HEK293 (cell line): ENCODE measurements around the gene HNRNPA2B1.

ENCODE experiments used
- CTCF ChIA-PET: fragments of 350-600 bp; formaldehyde crosslinking; extraction: SDS; loops from one replicate; lab custom pipeline; 2021; ENCODE audit warnings: antibody characterized with exemption; lab: Yijun Ruan, JAX
- POLR2A ChIA-PET: fragments of 300-600 bp; formaldehyde crosslinking; extraction: SDS; loops from one replicate; lab custom pipeline; 2020; ENCODE audit warnings: antibody characterized with exemption, inconsistent platforms; lab: Yijun Ruan, JAX
- H3K27ac ChIP-seq: fragments of 200-500 bp; sonication (Bioruptor generic); 2 replicates; pipeline ENCODE4 v1.5.1; 2014; ENCODE audit warnings: low read depth, low read length, control low read depth, inconsistent platforms; ENCODE audit errors: extremely low read depth
- H3K36me3 ChIP-seq, 2 experiments: fragments of 200-500 bp in 1 of 2; sonication (Bioruptor generic) in 1 of 2; 1 replicate in 1 of 2; 2 replicates in 1 of 2; pipeline ENCODE4 v1.5.1; 2014 to 2017; ENCODE audit warnings: inconsistent platforms in 2 of 2, low read length in 2 of 2; ENCODE audit not compliant: control insufficient read depth in 2 of 2, insufficient read depth in 1 of 2
- H3K4me1 ChIP-seq: fragments of 200-500 bp; sonication (Bioruptor generic); 2 replicates; pipeline ENCODE4 v1.5.1; 2014; ENCODE audit warnings: mild to moderate bottlenecking, low read length, inconsistent platforms; ENCODE audit not compliant: control insufficient read depth, insufficient read depth
- H3K4me3 ChIP-seq: 2 replicates; pipeline ENCODE4 v1.5.1; 2011; ENCODE audit warnings: low read depth, mild to moderate bottlenecking, control low read depth, low read length, moderate library complexity
- H3K9me3 ChIP-seq: fragments of 200-500 bp; sonication (Bioruptor generic); 2 replicates; pipeline ENCODE4 v1.5.1; 2014; ENCODE audit warnings: low read depth, low read length, inconsistent platforms; ENCODE audit not compliant: control insufficient read depth, insufficient read depth
- BCL11B ChIP-seq: fragments of 450-650 bp; formaldehyde crosslinking; IDR thresholded peaks from 2 replicates; pipeline ENCODE4 v1.5.1; 2016; ENCODE audit warnings: low read depth, missing biosample characterization, missing genetic modification characterization
- EGR2 ChIP-seq: fragments of 450-650 bp; formaldehyde crosslinking; IDR thresholded peaks from 2 replicates; pipeline ENCODE4 v1.5.1; 2016; ENCODE audit warnings: low read depth, missing biosample characterization, missing genetic modification characterization
- GLIS1 ChIP-seq: fragments of 450-650 bp; formaldehyde crosslinking; IDR thresholded peaks from 2 replicates; pipeline ENCODE4 v1.5.1; 2016; ENCODE audit warnings: missing biosample characterization, missing genetic modification characterization
- HOXA7 ChIP-seq: sonication (generic); formaldehyde crosslinking; IDR thresholded peaks from 2 replicates; pipeline ENCODE4 v1.8.1; 2022; ENCODE audit warnings: missing genetic modification reagents, borderline replicate concordance
- IKZF3 ChIP-seq: fragments of 450-650 bp; IDR thresholded peaks from 2 replicates; pipeline ENCODE4 v1.5.0; 2018; ENCODE audit warnings: missing biosample characterization, mild to moderate bottlenecking, missing genetic modification characterization, moderate library complexity
- PBX3 ChIP-seq: sonication (generic); formaldehyde crosslinking; IDR thresholded peaks from 2 replicates; pipeline ENCODE4 v1.8.1; 2022; ENCODE audit warnings: mild to moderate bottlenecking, moderate library complexity, missing genetic modification reagents
- PRDM4 ChIP-seq: fragments of 450-650 bp; formaldehyde crosslinking; IDR thresholded peaks from 2 replicates; pipeline ENCODE4 v1.5.1; 2017; ENCODE audit warnings: missing biosample characterization, missing genetic modification characterization
- SP2 ChIP-seq: fragments of 450-650 bp; formaldehyde crosslinking; IDR thresholded peaks from 2 replicates; pipeline ENCODE4 v1.5.1; 2016; ENCODE audit warnings: missing biosample characterization, missing genetic modification characterization
- TSHZ1 ChIP-seq: fragments of 450-650 bp; formaldehyde crosslinking; IDR thresholded peaks from 2 replicates; pipeline ENCODE4 v1.5.1; 2016; ENCODE audit warnings: missing biosample characterization, missing genetic modification characterization, borderline replicate concordance
- YY1 ChIP-seq: fragments of 450-650 bp; formaldehyde crosslinking; IDR thresholded peaks from 2 replicates; pipeline ENCODE4 v1.5.1; 2018; ENCODE audit warnings: missing biosample characterization, missing genetic modification characterization
- ZBTB1 ChIP-seq: fragments of 450-650 bp; formaldehyde crosslinking; IDR thresholded peaks from 2 replicates; pipeline ENCODE4 v1.5.1; 2016; ENCODE audit warnings: missing biosample characterization, missing genetic modification characterization
- ZBTB20 ChIP-seq: fragments of 450-650 bp; formaldehyde crosslinking; IDR thresholded peaks from 2 replicates; pipeline ENCODE4 v1.5.1; 2016; ENCODE audit warnings: missing biosample characterization, missing genetic modification characterization
- ZBTB26 ChIP-seq: fragments of 450-650 bp; formaldehyde crosslinking; optimal IDR thresholded peaks from 2 replicates; pipeline ENCODE3; 2016; ENCODE audit warnings: missing biosample characterization, mild to moderate bottlenecking, missing genetic modification characterization
- ZBTB6 ChIP-seq: fragments of 450-650 bp; formaldehyde crosslinking; IDR thresholded peaks from 2 replicates; pipeline ENCODE4 v1.5.1; 2017; ENCODE audit warnings: missing biosample characterization, missing genetic modification characterization
- ZBTB8A ChIP-seq: fragments of 450-650 bp; formaldehyde crosslinking; IDR thresholded peaks from 2 replicates; pipeline ENCODE4 v1.5.1; 2016; ENCODE audit warnings: missing biosample characterization, missing genetic modification characterization
- ZFP37 ChIP-seq: fragments of 450-650 bp; formaldehyde crosslinking; IDR thresholded peaks from 2 replicates; pipeline ENCODE4 v1.5.1; 2016; ENCODE audit warnings: missing biosample characterization, missing genetic modification characterization
- ZNF280C ChIP-seq: fragments of 450-650 bp; formaldehyde crosslinking; IDR thresholded peaks from 2 replicates; pipeline ENCODE4 v1.5.1; 2016; ENCODE audit warnings: missing biosample characterization, missing genetic modification characterization
- ZNF335 ChIP-seq: fragments of 450-650 bp; formaldehyde crosslinking; conservative IDR thresholded peaks from 2 replicates; pipeline ENCODE4 v1.5.1; 2016; ENCODE audit warnings: missing biosample characterization, missing genetic modification characterization
- ZNF341 ChIP-seq: fragments of 450-650 bp; formaldehyde crosslinking; IDR thresholded peaks from 2 replicates; pipeline ENCODE4; 2016; ENCODE audit warnings: low read depth, missing biosample characterization, missing genetic modification characterization
- ZNF366 ChIP-seq: fragments of 450-650 bp; formaldehyde crosslinking; conservative IDR thresholded peaks from 2 replicates; pipeline ENCODE4 v1.5.1; 2016; ENCODE audit warnings: missing biosample characterization, missing genetic modification characterization
- ZNF580 ChIP-seq: fragments of 450-650 bp; formaldehyde crosslinking; IDR thresholded peaks from 2 replicates; pipeline ENCODE4 v1.5.1; 2016; ENCODE audit warnings: missing biosample characterization, missing genetic modification characterization
- ZNF654 ChIP-seq: fragments of 450-650 bp; formaldehyde crosslinking; IDR thresholded peaks from 2 replicates; pipeline ENCODE4 v1.5.1; 2016; ENCODE audit warnings: low read depth, missing biosample characterization, missing genetic modification characterization
- ZNF707 ChIP-seq: fragments of 450-650 bp; formaldehyde crosslinking; IDR thresholded peaks from 2 replicates; pipeline ENCODE4 v1.5.1; 2016; ENCODE audit warnings: missing biosample characterization, missing genetic modification characterization

The HNRNPA2B1 gene

GRCh38 chr7:26201247-26202018 lies 887 bp upstream of the HNRNPA2B1 start, which contains the start of gene CBX3 (continued):
- TF ChIP-seq IKZF3 (peak; percentile 67), ZNF654 (tag by site-specific recombination) (0 out of 2 replicates have a peak, but pooled peaks have one; percentile 2), PRDM4 (peak; percentile 44), EGR2 (tag by site-specific recombination) (peak; percentile 75), ZBTB26 (peak; percentile 75), ZNF580 (tag by site-specific recombination) (peak; percentile 41; the same call in 1 of the 2 replicates), ZBTB20 (tag by site-specific recombination) (no peak), ZNF707 (tag by site-specific recombination) (no peak), HOXA7 (no peak), TSHZ1 (no peak), ZNF341 (tag by site-specific recombination) (peak; percentile 48; the same call in 1 of the 2 replicates), ZBTB8A (tag by site-specific recombination) (peak; percentile 96), ZFP37 (tag by site-specific recombination) (0 out of 2 replicates have a peak, but pooled peaks have one; percentile 18), ZNF366 (tag by site-specific recombination) (peak; percentile 25; the same call in 1 of the 2 replicates), ZBTB1 (tag by site-specific recombination) (0 out of 2 replicates have a peak, but pooled peaks have one; percentile 46), GLIS1 (peak; percentile 64)
- TF ChIP-seq, all 188 proteins: peak for 49

GRCh38 chr7:26200038-26200443 lies 505 bp downstream of the HNRNPA2B1 start:
- Histone ChIP-seq H3K4me1 (peaks cover 6% of the 10 kb centered on the region; the same call in 1 of the 2 replicates), H3K36me3 (peaks cover 27 to 62% of the 10 kb centered on the region in 2 experiments), H3K27ac (peak overlapping the region; percentile 100), H3K9me3 (no peaks in the 10 kb centered on the region), H3K4me3 (peak overlapping the region; percentile 100)
- ChIA-PET POLR2A (interaction anchor here (0.5 to 6.0 kb wide), 25 partner anchors 8 to 1255 kb away, joined by 3 to 56 read pairs (median 4); partner anchors contain the start of genes HOXA5, HOXA7, NFE2L3 and SNX10), CTCF (interaction anchor here (0.8 to 3.9 kb wide), 2 partner anchors 109 to 166 kb away, joined by 3 to 48 read pairs; no protein-coding TSS in a partner anchor)
- TF ChIP-seq IKZF3 = peak; percentile 65
- TF ChIP-seq SP2 (tag by site-specific recombination) = no peak
- peak; percentile 32; the same call in 1 of the 2 replicates for TF ChIP-seq ZBTB20 (tag by site-specific recombination)
- TF ChIP-seq ZNF280C = no peak
- TF ChIP-seq ZBTB8A (tag by site-specific recombination) = peak; percentile 76
- TF ChIP-seq ZBTB6 = no peak
- TF ChIP-seq ZNF335 (tag by site-specific recombination) = 0 out of 2 replicates have a peak, but pooled peaks have one; percentile 35
- no peak for TF ChIP-seq PBX3
- TF ChIP-seq YY1 (tag by site-specific recombination) = peak; percentile 91
- no peak; the same call in 1 of the 2 replicates for TF ChIP-seq BCL11B (tag by site-specific recombination)
